Measurements from ENCODE around the gene TTC4. TPM values are rescaled to one million over a fixed set of nuclear protein-coding genes. Genes with fewer than 3 reads are reported as not detected.

TTC4 gene
- total RNA-seq, 2 donors from 2014 or later, result 23.1 to 28.3 TPM

- Mint-ChIP-seq H3K4me1 (no peaks in the 10 kb centered on the region), H3K27ac (no peak overlapping the region), H3K36me3 (ENCODE audit: low read depth) (peaks cover 93% of the 10 kb centered on the region), H3K27me3 (ENCODE audit: insufficient read depth) (no peaks in the 10 kb centered on the region), H3K9me3 (peaks cover 18% of the 10 kb centered on the region), H3K4me3 (no peak overlapping the region)
- H3K27ac ChIP-seq (ENCODE audit: low read depth, low read length), result no peak overlapping the region
- 96 to 100% methylated on average over 1 of the region's 1 CpG for WGBS, 2 experiments (ENCODE audit: insufficient coverage in 1 of 2, insufficient read length in 1 of 2)
- no peak overlapping the region for H3K4me3 ChIP-seq (ENCODE audit: low read length)
- no peak for DNase-seq
- no peaks in the 10 kb centered on the region for H3K27me3 ChIP-seq (ENCODE audit: control insufficient read depth, insufficient read depth, low read length, poor library complexity, severe bottlenecking)
- peaks cover 24% of the 10 kb centered on the region for H3K9me3 ChIP-seq (ENCODE audit: control insufficient read depth, low read length)
- no peak for TF ChIP-seq CTCF (conservative IDR thresholded peaks at IDR 0.05)
- H3K4me1 ChIP-seq (ENCODE audit: control insufficient read depth, insufficient read depth, low read length), result no peaks in the 10 kb centered on the region
- peaks cover 98% of the 10 kb centered on the region for H3K36me3 ChIP-seq (ENCODE audit: control insufficient read depth, insufficient read depth, low read length)
- no peak overlapping the region for H3K9ac ChIP-seq (ENCODE audit: extremely low read depth, low read length, poor library complexity, severe bottlenecking)
Observed at GRCh38 chr1:54724771-54725170, 9.1 kb downstream of the TTC4 start.

GRCh38 chr1:54728027-54728426 lies 12.4 kb downstream of the TTC4 start:
- peaks cover 24% of the 10 kb centered on the region for H3K9me3 ChIP-seq (ENCODE audit: control insufficient read depth, low read length)
- no peaks in the 10 kb centered on the region for H3K27me3 ChIP-seq (ENCODE audit: control insufficient read depth, insufficient read depth, low read length, poor library complexity, severe bottlenecking)
- no peak overlapping the region for H3K4me3 Mint-ChIP-seq
- no peak for TF ChIP-seq CTCF (conservative IDR thresholded peaks at IDR 0.05)
- no peak overlapping the region for H3K9ac ChIP-seq (ENCODE audit: extremely low read depth, low read length, poor library complexity, severe bottlenecking)
- H3K4me1 Mint-ChIP-seq, result no peaks in the 10 kb centered on the region
- H3K36me3 Mint-ChIP-seq (ENCODE audit: low read depth), result peaks cover 84% of the 10 kb centered on the region
- no peak for DNase-seq
- no peaks in the 10 kb centered on the region for H3K27me3 Mint-ChIP-seq (ENCODE audit: insufficient read depth)
- no peaks in the 10 kb centered on the region for H3K4me1 ChIP-seq (ENCODE audit: control insufficient read depth, insufficient read depth, low read length)
- H3K4me3 ChIP-seq (ENCODE audit: low read length), result no peak overlapping the region
- no peak overlapping the region for H3K27ac Mint-ChIP-seq
- peaks cover 18% of the 10 kb centered on the region for H3K9me3 Mint-ChIP-seq
- no peak overlapping the region for H3K27ac ChIP-seq (ENCODE audit: low read depth, low read length)
- peaks cover 88% of the 10 kb centered on the region for H3K36me3 ChIP-seq (ENCODE audit: control insufficient read depth, insufficient read depth, low read length)
- WGBS, 2 experiments (ENCODE audit: insufficient coverage in 1 of 2, insufficient read length in 1 of 2), result 89 to 93% methylated on average over 1 to 3 of the region's 3 CpGs

GRCh38 chr1:54736685-54737084 lies 21.0 kb downstream of the TTC4 start:
- Mint-ChIP-seq H3K36me3 (ENCODE audit: low read depth) (peaks cover 56% of the 10 kb centered on the region), H3K4me3 (no peak overlapping the region), H3K27me3 (ENCODE audit: insufficient read depth) (no peaks in the 10 kb centered on the region), H3K4me1 (no peaks in the 10 kb centered on the region), H3K9me3 (no peaks in the 10 kb centered on the region), H3K27ac (no peak overlapping the region)
- H3K27ac ChIP-seq (ENCODE audit: low read depth, low read length), result no peak overlapping the region
- no peak overlapping the region for H3K9ac ChIP-seq (ENCODE audit: extremely low read depth, low read length, poor library complexity, severe bottlenecking)
- DNase-seq, result no peak
- no peaks in the 10 kb centered on the region for H3K9me3 ChIP-seq (ENCODE audit: control insufficient read depth, low read length)
- H3K4me3 ChIP-seq (ENCODE audit: low read length), result no peak overlapping the region
- H3K4me1 ChIP-seq (ENCODE audit: control insufficient read depth, insufficient read depth, low read length), result no peaks in the 10 kb centered on the region
- no peak for TF ChIP-seq CTCF (conservative IDR thresholded peaks at IDR 0.05)
- WGBS, 2 experiments (ENCODE audit: insufficient coverage in 1 of 2, insufficient read length in 1 of 2), result 95 to 100% methylated on average over 1 to 5 of the region's 5 CpGs
- peaks cover 63% of the 10 kb centered on the region for H3K36me3 ChIP-seq (ENCODE audit: control insufficient read depth, insufficient read depth, low read length)
- H3K27me3 ChIP-seq (ENCODE audit: control insufficient read depth, insufficient read depth, low read length, poor library complexity, severe bottlenecking), result no peaks in the 10 kb centered on the region

Data from endodermal cell (in vitro differentiated cells).